Vein endothelial cell (primary cell): ENCODE results near the gene C1orf232. TPM values are rescaled to one million over a fixed set of nuclear protein-coding genes. Genes with fewer than 3 reads are reported as not detected.

Source experiments
- total RNA-seq: library from RNA; depleted of rRNA; stranded (reverse); fragments of >200 nt; gene quantifications from 2 replicates; pipeline ENCODE4 v1.2.3, GENCODE V29; 2012

C1orf232 gene
- not detected in 2 replicates for total RNA-seq

DNA sequence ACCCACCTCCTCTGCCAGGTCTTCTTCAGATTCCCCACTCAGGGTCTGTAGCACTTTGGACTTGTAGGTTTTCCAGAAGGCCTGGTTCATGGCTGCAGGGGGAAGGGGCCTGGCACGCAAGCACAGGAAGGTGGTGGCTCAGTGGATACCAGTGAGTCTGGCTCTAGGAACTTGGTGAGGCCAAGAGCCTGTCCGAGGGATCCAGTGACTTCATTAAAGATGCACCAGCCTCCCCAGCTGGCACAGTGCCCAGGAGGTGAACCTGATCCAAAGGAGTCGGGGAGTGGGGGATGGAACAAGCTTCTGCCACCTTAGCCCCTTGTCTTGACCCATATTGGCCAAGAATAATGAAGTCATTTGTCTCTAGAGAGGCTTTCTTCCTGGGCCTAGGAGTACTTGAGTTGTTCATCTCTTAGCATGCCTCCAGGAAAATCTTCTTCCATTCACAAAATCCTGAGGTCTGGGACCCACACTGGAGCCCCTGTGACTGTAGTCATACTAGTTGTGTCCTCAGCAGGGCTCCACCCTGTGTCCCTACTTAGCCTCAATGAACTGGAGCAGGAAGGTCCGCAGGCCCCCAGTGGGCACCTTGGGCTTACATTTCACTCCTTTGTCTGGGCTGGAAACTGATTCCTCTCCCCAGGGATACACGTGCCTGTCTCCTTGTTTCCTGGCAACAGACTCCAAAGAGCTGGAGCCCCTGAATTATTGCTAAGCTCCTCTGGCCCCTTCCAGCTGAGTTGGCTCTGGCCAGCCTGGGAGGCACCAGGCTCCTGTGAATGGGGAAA, at the start of gene C1orf232:
C1orf232 (minus strand) TSS at position 554 of the 788 bp plus-strand sequence; CDS start at position 90, 464 bp downstream.

DNA sequence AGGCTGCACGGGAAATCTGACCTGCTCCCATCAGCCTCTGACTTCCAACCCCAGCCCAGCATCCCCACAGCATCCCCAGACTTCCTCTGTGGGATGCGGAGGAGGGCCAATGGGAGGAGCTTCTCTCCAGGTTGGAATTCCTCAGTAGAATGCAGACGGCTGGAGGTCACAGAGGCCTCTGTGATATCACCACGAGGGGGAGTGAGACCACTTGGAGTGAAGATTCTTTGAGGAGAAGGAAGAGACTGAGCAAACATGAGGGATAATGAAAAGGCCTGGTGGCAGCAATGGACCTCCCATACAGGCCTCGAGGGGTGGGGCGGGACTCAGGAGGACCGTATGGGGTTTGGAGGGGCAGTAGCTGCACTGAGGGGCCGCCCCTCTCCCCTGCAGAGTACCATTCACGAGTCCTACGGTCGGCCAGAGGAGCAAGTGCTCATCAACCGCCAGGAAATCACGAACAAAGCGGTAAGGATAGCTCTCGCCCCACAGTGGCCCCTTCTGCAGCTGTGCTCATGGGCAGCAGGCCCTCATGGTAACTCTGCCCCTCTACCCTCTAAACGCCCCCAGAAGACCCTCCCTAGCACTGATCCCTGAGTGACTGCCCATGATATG, 21.7 kb upstream of the C1orf232 start, which contains the start of gene CATSPER4:
CATSPER4 (plus strand) TSS at position 230 of the 615 bp plus-strand sequence; CDS start at position 256, 26 bp downstream.

DNA sequence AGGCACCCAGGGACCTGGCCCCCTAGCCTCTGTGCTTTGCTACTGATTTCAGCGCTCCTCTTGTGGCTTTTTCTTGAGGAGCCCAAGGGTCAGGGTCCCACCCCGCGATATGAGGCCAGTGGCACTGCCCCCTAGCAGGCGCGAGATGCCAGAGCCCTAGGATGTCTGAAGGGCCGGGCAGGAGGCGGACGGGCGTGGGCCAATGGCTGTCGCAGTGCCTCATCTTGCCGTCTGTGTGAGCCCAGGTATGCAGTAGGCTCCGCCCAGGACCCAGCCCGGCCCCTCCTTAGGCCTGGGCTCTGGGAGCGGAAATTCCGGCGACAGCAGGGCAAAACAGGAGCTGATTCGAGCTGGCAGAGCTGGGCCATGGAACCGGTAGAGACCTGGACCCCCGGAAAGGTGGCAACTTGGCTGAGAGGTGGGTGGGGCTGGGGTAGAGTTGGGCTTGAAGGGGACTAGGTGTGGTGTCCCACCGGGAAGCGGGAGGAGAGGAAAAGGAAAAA, 8.5 kb upstream of the C1orf232 start, which contains the start of gene CNKSR1:
CNKSR1 (plus strand) TSS at position 310 of the 503 bp plus-strand sequence; CDS start at position 367, 57 bp downstream.

DNA sequence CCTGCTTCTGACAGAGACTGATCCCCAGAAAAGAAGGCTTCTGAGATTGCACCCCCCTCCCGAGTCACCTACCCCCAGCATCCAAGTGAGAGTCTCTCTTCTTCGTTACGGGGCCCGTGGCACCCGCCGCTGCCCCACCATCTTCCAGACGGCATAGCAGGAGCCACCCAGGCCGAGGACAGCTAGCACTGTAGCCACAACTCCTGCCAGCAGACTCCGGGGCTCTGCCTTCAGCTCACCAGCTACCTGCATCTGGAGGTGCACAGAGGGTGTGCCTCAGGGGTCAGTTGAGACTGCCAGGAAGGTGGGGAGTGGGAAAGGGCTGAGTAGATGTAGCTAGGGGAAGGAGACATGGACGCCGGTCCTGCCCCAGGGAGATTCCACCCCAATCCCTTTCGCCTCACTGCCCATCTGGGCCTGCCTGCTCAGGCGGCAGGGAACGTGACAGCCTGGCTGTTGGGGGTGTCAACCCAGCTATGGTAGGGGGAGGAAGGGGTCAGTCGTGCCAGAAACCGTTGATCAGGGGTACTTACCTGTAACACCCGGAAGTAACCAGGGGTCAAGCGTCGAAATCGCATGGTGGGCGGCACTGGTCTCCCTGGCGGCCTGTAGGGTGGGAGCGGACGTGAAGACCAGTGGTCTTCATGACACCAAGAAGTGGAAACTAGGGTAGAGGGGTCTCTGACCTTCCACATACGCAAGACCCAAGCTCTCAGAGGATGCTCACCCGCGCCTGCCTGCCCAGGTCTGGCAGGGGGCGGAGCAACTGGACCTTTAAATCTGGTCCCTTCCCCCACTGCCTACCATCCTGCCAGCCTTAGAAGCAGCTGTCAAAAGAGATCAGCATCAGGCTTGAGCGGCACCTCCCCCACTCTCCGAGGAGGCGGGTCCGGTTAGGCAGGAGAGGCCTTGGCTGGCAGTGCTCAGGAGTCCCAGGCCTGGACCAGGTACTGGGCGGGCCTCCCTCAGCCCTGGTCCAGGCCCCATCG, 2.6 kb upstream of the C1orf232 start, which contains the start of gene ZNF593OS:
ZNF593OS (minus strand) TSS at position 749 of the 989 bp plus-strand sequence; CDS start at position 578, 171 bp downstream.

DNA sequence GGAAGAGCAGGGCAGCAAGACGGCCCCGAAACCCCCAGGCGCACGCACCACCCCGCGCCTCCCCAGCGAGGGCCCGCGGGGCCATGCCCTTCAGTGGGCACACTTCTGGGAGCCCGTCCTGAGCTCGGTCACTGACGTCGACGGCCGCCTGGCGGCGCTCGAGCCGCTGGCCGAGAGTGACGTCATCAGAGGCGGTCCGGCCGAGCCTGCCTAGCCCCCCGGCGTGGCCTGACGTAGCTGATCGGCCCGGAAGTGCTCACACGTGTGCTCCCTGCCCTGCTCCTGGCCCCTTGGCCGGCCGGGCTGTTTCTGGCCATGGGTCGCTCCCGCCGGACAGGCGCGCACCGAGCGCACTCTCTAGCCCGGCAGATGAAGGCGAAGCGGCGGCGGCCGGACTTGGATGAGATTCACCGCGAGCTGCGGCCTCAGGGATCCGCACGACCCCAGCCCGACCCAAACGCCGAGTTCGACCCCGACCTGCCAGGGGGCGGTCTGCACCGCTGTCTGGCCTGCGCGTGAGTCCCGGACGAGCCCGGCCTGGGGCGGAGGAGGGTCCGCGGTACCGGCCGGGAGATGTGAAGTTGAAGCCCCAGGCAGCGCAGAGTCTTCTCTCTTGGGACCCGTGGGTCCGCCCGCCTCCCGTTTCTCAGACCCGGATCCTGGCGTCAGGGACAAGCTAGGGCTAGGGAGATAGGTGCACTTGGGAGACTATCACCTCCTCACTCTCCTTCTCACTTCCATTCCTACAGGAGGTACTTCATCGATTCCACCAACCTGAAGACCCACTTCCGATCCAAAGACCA, 1.1 kb upstream of the C1orf232 start, which contains the start of gene ZNF593:
ZNF593 (plus strand) TSS at position 240 of the 803 bp plus-strand sequence; CDS start at position 316, 76 bp downstream.

DNA sequence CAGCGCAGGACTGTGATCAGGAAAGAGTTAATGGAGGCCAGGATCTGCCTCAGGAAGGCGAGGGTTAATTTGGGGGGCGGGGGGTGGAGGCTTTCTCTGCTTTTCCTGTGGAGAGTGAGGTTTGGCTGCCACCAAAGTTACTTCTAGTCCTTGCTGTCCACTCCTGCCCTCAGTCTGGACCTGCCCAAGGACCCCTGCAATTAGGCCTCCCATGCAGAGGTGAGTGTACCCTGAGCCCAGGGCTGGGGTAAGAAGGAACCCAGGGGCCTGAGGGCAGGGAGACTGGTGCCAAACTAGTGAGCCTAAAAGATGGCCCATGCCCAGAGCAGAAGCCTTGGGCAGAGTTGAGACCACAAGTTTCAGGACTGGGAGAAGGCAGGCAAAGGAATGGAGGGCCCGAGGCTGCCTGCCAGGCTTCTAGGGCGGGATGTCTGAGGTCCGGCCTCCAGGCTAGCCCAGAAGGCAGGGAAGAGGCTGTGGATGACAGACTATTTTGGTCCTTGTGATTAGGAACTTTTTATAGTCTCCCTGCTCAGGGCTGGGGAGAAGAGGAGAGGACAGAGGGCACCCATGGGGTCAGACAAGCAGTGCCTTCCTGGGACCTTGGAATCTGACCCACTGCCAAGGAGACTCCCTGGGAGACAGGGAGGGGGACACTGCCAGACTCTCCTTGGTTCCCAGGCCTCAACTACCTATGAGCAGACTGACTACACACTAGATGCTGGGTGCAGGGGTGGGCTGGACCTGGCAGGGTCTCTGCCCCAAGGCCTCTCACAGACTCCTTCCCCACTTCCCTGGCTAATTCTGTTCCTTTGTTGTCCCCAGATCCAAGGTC, 9.6 kb downstream of the C1orf232 start, which contains the start of gene FAM110D:
FAM110D (plus strand) TSS at position 172 of the 835 bp plus-strand sequence. CDS start 2,213 bp downstream, outside the sequence.

Other genes starting within 250 kb of the C1orf232 start
- 5.3 and 5.6 TPM in 2 replicates for gene PAFAH2, start 170.9 kb downstream of the C1orf232 start, total RNA-seq
- under 0.01 and 0.10 TPM in 2 replicates for gene EXTL1, start 147.2 kb downstream of the C1orf232 start, total RNA-seq
- gene SLC30A2, start 122.8 kb downstream of the C1orf232 start, total RNA-seq = not detected in 2 replicates
- gene TRIM63, start 101.3 kb downstream of the C1orf232 start, total RNA-seq = not detected in 2 replicates
- 5.6 and 7.9 TPM in 2 replicates for gene PDIK1L, start 57.1 kb downstream of the C1orf232 start, total RNA-seq
- 3.4 and 5.6 TPM in 2 replicates for gene FAM110D, start 9.9 kb downstream of the C1orf232 start, total RNA-seq
- gene ZNF593, start 945 bp upstream of the C1orf232 start, total RNA-seq = 25.5 and 26.8 TPM in 2 replicates
- gene ZNF593OS, start 2.9 kb upstream of the C1orf232 start, total RNA-seq = not detected in 2 replicates
- not detected in 2 replicates for gene CNKSR1, start 8.5 kb upstream of the C1orf232 start, total RNA-seq
- not detected in 2 replicates for gene CATSPER4, start 21.6 kb upstream of the C1orf232 start, total RNA-seq
- gene CEP85, start 65.2 kb upstream of the C1orf232 start, total RNA-seq = 8.8 and 12.2 TPM in 2 replicates
- 33.0 and 33.7 TPM in 2 replicates for gene SH3BGRL3, start 111.1 kb upstream of the C1orf232 start, total RNA-seq
- 2.0 and 3.6 TPM in 2 replicates for gene UBXN11, start 137.7 kb upstream of the C1orf232 start, total RNA-seq
- not detected in 2 replicates for gene CD52, start 149.0 kb upstream of the C1orf232 start, total RNA-seq
- gene CRYBG2, start 185.2 kb upstream of the C1orf232 start, total RNA-seq = not detected in 2 replicates
- gene ZNF683, start 203.8 kb upstream of the C1orf232 start, total RNA-seq = not detected in 2 replicates
- not detected in 2 replicates for gene LIN28A, start 241.9 kb upstream of the C1orf232 start, total RNA-seq